Measurements from ENCODE around the gene RSRC1.

DNA sequence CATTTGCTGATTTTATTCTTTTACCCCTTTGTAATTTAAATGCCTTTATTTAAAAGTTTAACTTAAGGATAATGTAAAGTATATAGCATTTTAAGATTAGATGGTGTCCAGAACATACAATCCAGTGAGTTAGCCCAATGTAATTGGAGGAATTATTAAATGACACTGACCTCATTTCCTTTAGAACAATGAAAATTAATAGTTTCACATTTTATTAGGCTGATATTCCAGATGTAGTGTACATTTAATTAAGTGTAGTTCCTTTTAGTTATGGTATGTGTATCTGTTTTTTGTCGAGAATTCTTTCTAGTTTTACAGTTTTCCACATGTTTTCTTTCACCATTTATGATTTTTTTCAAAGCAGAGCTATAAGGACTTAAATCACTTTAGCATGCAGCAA is 75.8 kb downstream of the RSRC1 start:
- no peak for TF ChIP-seq EZH2 (IDR thresholded peaks at IDR 0.05; ENCODE audit: borderline replicate concordance, low read depth, low read length, severe bottlenecking)
- TF ChIP-seq, protein P1, sequence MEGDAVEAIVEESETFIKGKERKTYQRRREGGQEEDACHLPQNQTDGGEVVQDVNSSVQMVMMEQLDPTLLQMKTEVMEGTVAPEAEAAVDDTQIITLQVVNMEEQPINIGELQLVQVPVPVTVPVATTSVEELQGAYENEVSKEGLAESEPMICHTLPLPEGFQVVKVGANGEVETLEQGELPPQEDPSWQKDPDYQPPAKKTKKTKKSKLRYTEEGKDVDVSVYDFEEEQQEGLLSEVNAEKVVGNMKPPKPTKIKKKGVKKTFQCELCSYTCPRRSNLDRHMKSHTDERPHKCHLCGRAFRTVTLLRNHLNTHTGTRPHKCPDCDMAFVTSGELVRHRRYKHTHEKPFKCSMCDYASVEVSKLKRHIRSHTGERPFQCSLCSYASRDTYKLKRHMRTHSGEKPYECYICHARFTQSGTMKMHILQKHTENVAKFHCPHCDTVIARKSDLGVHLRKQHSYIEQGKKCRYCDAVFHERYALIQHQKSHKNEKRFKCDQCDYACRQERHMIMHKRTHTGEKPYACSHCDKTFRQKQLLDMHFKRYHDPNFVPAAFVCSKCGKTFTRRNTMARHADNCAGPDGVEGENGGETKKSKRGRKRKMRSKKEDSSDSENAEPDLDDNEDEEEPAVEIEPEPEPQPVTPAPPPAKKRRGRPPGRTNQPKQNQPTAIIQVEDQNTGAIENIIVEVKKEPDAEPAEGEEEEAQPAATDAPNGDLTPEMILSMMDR (IDR thresholded peaks at IDR 0.05; ENCODE audit: borderline replicate concordance, extremely low read depth, low read length, poor library complexity, severe bottlenecking): no peak
